Dermis blood vessel endothelial cell (primary cell): Measurements from ENCODE around the gene DNAJC5. TPM values are rescaled to one million over a fixed set of nuclear protein-coding genes. Genes with fewer than 3 reads are reported as not detected.
"Not testable (repeated sequence)": the region's sequence is repeated elsewhere in the genome, so short reads cannot be mapped to it uniquely, and the experiment has no call there.

ENCODE experiments used
- DNase-seq: peaks from one replicate; pipeline ENCODE4 v3.0.0; 2010
- total RNA-seq: library from RNA; depleted of rRNA; stranded (reverse); fragments of >200 nt; gene quantifications from 2 replicates; pipeline ENCODE4 v1.2.3, GENCODE V29; 2014

The DNAJC5 gene, protein sequence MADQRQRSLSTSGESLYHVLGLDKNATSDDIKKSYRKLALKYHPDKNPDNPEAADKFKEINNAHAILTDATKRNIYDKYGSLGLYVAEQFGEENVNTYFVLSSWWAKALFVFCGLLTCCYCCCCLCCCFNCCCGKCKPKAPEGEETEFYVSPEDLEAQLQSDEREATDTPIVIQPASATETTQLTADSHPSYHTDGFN
- 90.9 and 98.3 TPM in 2 replicates for total RNA-seq

DNA sequence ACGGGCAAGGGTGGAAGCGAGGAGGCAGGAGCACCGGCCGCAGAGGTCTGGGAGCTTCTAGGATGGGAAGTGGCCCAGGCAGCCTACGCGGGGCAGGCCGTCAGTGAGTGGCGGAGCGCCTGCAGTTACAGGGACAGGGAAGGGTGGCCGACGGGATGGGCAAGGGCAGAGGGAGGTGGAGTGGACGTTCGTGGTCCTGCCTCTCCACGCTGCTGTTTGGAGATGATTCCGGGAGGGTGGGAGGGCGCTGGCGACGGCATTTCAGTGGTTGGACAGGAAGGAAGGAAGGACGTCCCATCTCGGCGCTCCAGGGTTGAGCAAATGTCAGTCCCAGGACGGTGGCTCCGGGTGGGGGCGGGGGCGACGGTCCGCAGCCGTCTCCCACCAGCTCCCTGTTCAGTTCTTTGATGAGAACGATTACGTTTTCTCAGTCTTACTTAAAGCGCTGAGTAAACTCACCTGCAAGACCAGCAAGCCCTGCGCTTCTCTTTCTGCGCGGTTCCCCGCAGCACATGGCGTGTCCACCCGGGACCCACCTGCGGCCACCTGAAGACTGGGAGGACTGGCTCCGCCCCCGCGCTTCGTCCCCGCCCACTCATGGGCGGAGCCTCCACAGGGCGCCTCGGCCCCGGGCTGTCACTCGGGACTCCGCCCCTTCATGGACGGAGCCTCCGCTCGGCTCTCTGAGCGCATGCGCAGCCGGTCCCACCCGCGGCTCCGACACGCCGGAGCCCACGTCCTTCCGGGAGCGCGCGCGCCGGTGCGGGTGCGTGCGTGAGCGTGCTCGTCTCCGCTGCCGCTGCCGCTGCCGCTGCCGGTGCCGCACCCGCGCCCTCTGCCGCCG lies at the start of gene DNAJC5:
TSS of gene DNAJC5 (plus strand) at position 769 of the 844 bp plus-strand sequence. CDS start 33,220 bp downstream, outside the sequence.
- DNase-seq: peak; percentile 96

DNA sequence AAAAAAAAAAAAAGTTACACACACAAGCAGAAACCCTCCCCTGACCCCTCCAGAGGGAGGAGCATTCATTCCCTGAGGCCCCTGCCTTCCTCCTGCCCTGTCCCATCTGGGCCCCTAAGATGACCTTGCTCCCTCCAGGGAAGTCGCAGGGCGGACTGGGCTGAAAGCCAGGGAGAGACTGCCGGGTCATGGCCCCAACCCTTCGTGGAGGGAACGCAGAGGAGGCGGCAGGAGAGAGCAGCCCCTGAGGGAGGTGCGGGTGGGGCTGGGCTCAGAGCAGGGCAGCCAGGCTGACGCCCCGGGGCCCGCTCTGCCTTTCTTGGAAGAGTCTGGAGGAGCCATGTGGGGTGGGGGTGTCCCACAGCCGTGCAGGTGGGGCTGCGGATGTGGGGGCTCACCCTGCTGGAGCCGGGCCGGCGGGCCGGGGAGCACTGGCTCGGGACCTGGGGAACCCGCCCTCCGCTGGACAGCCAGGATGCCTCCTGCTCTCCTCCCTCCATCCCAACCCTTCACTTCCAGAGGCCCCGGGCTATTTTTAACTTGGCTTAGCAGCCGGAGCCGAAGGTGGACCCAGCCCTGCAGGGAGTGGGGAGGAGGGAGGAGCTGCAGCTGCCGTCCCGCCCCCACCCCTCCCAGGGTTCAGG lies 48.7 kb upstream of the DNAJC5 start:
- DNase-seq: no peak

DNA sequence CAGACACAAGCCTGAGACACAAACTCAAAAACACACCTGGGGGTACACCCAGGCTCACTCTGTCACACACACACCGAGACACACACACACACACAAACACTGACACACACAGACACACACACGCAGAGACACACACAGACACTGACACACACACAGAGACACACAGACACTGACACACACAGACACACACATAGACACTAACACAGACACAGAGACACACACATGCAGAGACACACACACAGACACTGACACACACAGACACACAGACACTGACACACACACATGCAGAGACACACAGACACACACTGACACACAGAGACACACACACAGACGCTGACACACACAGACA lies 48.1 kb upstream of the DNAJC5 start:
- DNase-seq: no peak

GRCh38 chr20:63847237-63848002 lies 47.5 kb upstream of the DNAJC5 start:
- DNase-seq: peak; percentile 74

GRCh38 chr20:63848003-63848911 lies 46.7 kb upstream of the DNAJC5 start:
- DNase-seq: no peak

- no peak for DNase-seq
These were observed 44.0 kb upstream of the DNAJC5 start for GRCh38 chr20:63850689-63851547.

DNA sequence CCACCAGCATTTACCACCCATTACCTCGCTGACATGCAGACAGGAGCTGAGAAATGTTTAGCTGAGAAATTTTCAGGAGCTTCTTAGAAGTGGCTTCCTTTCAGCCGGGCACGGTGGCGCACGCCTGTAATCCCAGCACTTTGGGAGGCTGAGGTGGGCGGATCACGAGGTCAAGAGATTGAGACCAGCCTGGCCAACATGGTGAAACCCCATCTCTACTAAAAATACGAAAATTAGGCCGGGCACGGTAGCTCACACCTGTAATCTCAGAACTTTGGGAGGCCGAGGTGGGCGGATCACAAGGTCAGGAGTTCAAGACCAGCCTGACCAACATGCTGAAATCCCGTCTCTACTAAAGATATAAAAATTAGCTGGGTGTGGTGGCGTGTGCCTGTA lies 43.4 kb upstream of the DNAJC5 start:
- not testable (repeated sequence) for DNase-seq

- not testable (repeated sequence) for DNase-seq
These were observed 41.2 kb upstream of the DNAJC5 start for GRCh38 chr20:63853733-63854068.

DNA sequence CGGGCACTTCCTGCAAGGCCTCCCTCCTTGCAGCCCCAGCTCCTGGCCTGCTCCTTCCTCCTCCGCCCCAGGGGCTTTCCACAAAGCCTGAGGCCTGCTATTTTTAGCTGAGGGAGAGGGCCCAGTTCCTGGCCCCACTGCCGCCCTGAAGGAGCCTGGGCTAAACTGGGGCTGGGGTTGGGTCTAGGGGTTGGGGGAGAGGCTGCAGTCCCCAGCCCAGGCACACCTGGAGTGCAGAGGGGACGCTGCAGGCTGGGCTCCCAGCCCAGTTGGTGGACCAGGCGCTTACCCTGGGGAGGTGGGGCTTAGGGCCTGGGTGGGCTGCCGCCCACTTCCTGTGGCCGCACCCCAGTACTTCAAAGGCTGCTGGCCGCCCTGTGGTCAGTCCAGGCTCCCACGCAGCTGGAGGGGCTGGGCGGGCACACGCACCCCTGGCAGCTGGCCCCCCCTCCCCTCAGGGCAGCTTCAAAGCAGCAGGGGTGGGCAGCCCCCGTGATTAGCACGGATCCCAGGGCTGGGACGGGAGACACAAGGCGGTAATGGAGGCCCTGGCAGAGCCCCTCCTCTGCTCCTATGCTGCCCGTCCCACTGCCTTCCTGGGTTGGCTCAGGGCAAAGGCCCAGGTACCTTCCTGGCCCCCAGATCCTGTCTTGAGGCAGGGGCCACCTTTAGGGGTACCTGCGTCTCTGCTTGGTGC lies 40.7 kb upstream of the DNAJC5 start:
- no peak for DNase-seq

GRCh38 chr20:63854766-63855362 lies 40.1 kb upstream of the DNAJC5 start:
- DNase-seq: no peak

- DNase-seq: no peak
These were observed 39.4 kb upstream of the DNAJC5 start for GRCh38 chr20:63855363-63856097.

DNA sequence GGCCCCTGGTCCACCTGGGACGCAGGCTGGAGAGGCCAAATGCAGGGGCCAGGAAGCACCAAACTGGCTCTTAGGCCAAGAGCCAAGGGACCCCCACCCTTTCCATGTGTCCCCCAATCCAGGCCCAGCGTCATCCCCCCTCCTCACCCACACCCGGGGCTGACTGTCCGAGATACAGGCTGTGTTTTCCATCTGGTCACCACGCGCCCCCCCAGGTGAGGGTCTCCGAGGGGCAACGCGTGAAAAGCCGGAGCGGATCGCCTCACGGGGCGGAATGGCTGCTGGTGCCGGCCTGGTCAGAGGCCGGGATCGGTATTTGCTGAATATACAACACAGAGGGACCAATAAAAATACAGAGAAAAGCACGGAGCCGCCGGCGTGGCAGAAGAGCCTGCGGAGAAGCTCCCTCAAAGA lies 38.8 kb upstream of the DNAJC5 start:
- no peak for DNase-seq

GRCh38 chr20:63857764-63858392 lies 37.0 kb upstream of the DNAJC5 start:
- peak; percentile 15 for DNase-seq

GRCh38 chr20:63858393-63859165 lies 36.3 kb upstream of the DNAJC5 start:
- peak; percentile 82 for DNase-seq

GRCh38 chr20:63859166-63859699 lies 35.7 kb upstream of the DNAJC5 start:
- DNase-seq: no peak

DNA sequence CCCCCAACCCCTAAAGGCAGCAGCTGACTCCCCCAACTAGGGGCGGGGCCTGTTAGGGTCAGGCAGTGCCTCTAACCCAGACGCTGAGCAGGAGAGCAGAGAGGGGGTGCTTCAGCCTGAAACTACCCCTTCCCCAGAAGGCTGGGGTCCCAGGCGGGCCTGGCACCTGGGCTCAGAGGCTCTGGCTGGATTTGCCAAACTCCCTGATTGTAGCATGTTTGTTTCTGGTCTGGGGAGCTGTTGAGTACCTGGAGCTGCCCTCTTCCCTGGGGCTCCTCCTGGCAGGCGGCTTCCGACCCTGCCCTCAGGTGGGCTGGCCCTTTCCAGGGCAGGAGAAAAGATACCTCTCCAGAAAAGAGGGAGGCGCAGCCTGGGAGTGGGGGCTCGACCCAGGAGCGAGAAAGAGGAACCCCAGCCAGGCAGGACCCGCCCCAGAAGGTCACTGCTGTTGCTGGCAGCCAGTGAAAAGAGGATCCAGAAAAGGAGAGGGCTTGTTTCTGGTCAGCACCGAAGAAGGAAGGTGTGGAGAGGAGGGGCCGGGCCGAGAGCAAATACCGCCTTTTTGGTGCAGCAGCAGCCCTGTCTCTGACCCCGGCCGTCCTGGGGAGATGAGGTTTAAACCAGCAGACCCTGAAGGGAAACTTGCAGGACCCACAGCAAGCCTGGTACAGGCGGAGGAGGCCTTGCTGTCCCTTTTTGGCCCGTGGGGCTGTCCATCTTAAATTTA lies 34.4 kb upstream of the DNAJC5 start:
- DNase-seq: no peak
